Transverse colon (tissue), 4 donors: Measurements from ENCODE around the gene SLC22A23. TPM values are rescaled to one million over a fixed set of nuclear protein-coding genes. Genes with fewer than 3 reads are reported as not detected.

Experiments
- DNase-seq: peaks from one replicate; pipeline ENCODE4 v3.0.0-alpha.2; 2019
- H3K27ac ChIP-seq, 4 donors: fragments of 200-600 bp; sonication (generic); 2 replicates each; pipeline ENCODE4 v1.5.1; 2016 to 2018; ENCODE audit warnings: inconsistent platforms in 4 of 4
- H3K27me3 ChIP-seq: fragments of 200-600 bp; sonication (generic); 2 replicates; pipeline ENCODE4 v1.5.1; 2017; ENCODE audit warnings: inconsistent platforms
- H3K36me3 ChIP-seq, 4 donors: fragments of 200-600 bp; sonication (generic); 2 replicates each; pipeline ENCODE4 v1.5.1; 2017 to 2019; ENCODE audit warnings: inconsistent platforms in 4 of 4
- H3K4me1 ChIP-seq, 4 donors: fragments of 200-600 bp; sonication (generic); 2 replicates each; pipeline ENCODE4 v1.5.1; 2017 to 2020; ENCODE audit warnings: inconsistent platforms in 4 of 4
- H3K4me3 ChIP-seq, 4 donors: fragments of 200-600 bp; sonication (generic); 1 replicate in 1 of 4; 2 replicates in 3 of 4; pipeline versions ENCODE4 v1.5.1 to v1.6.1; 2017 to 2019; ENCODE audit warnings: inconsistent platforms in 4 of 4
- H3K9me3 ChIP-seq, 2 donors: fragments of 200-600 bp; sonication (generic); 2 replicates each; pipeline ENCODE4 v1.5.1; 2017 to 2019; ENCODE audit warnings: inconsistent platforms in 2 of 2
- EP300 ChIP-seq: sonication (generic); formaldehyde crosslinking; IDR thresholded peaks from one replicate; pipeline ENCODE4 v1.6.1; 2017; ENCODE audit warnings: antibody characterized with exemption, low read depth
- POLR2A ChIP-seq: fragments of 450-650 bp; IDR thresholded peaks from one replicate; pipeline ENCODE4 v1.6.1; 2016; ENCODE audit warnings: antibody characterized with exemption, mild to moderate bottlenecking, moderate library complexity
- POLR2AphosphoS5 ChIP-seq, 3 donors: sonication (generic); formaldehyde crosslinking; IDR thresholded peaks; one replicate each; pipeline ENCODE4 v1.6.1; 2016; ENCODE audit warnings: antibody characterized with exemption in 3 of 3
- WGBS, 2 donors: methylation state at CpG; one replicate each; pipeline ENCODE4 v1.1.5; 2018; ENCODE audit warnings: low coverage in 1 of 2; 5-methylcytosine and 5-hydroxymethylcytosine counted together
- in situ Hi-C, 4 donors: fragments of 200-750 bp; cut with MboI; loops; one replicate each; pipeline versions ENCODE4 v1.15.0 to v1.15.1; 2017; ENCODE audit warnings: low sequenced_read_pairs in 3 of 4, low pct_ligation_motif_present in 1 of 4, low pct_unique_long_range_greater_than_20kb in 1 of 4
- intact Hi-C: fragments of 100-400 bp; cut with DNase I; formaldehyde crosslinking; loops from one replicate; pipeline ENCODE4 v1.15.1; 2023; ENCODE audit warnings: low total_unique reads
- total RNA-seq, 4 donors: library from RNA; depleted of rRNA; stranded (reverse); fragments of >200 nt; gene quantifications; one replicate each; pipeline ENCODE4 v1.1.0, GENCODE V29; 2016
- TF ChIP-seq, protein P1 (sequence below), 5 experiments: fragments of 200-600 bp in 3 of 5; fragments of 450-650 bp in 2 of 5; sonication (generic) in 3 of 5; IDR thresholded peaks; 1 replicate in 2 of 5; 2 replicates in 3 of 5; pipeline ENCODE4 v1.5.1; 2016 to 2017; ENCODE audit warnings: antibody characterized with exemption in 5 of 5, inconsistent platforms in 3 of 5, mild to moderate bottlenecking in 2 of 5, moderate library complexity in 1 of 5

SLC22A23 gene
- total RNA-seq, 4 donors from 2014 or later, result 96.1 to 161 (median 117) TPM

DNA sequence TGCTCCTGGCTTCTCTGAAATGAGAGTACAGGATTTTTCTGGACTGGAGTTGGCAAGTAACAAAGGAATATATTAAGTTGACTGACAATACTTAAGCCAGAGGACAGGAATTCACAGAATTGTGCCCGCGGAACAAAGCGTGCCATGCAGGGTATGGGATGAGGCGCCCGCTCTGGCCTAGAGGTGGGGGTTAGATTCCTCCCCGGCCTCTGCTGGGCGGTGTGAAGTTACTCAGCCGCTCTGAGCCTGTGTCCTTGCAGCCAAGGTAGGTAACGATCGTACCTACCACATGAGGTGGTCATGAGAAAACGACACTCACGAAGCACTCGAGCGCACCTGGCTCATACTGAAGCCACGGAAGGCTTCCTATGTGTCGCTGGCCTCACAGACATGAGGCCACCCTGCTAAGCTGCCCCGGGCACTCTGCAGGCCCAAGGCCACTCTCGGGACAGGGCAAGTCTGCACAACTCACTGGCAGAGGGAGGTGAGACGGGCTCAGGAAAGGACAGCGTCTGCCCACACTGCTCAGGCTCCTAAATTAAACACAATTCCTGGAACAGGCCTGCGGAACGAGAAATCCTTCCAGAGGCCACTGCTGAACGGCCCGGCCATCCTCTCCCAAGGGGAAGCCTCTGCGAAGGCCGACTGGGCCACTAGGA, 127.3 kb downstream of the SLC22A23 start:
- in situ Hi-C loops, result no loop called here

DNA sequence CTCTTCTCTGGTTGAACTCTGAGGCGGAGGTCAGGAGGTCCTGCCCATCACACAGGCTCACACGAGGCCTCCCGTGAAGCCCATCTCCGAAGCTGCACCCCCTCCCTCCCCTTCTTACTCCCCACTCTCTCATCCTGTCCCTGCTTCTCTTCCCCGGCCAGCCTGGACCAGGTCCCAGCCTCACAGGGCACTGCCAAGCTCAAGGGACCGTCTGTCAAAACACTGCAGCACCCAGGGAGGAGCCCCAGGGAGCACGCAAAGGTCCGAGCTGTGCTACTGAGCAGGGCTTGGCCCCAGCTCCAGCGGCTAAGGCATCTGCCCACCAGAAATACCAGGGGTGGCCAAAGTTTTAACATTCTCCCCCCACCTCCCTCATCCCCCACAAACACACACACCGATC, 128.1 kb downstream of the SLC22A23 start:
- intact Hi-C loops, result no loop called here
- Histone ChIP-seq H3K36me3 (no peaks in the 10 kb centered on the region), H3K27me3 (no peaks in the 10 kb centered on the region), H3K9me3 (no peaks in the 10 kb centered on the region), H3K4me3 (no peak overlapping the region), H3K27ac (peak overlapping the region in 3 of 4 donors; percentile 15 to 41 (median 33)), H3K4me1 (peaks cover 8 to 21% (median 10%) of the 10 kb centered on the region in 4 donors)
- no peak for DNase-seq
- WGBS, 2 donors, result 77 to 80% methylated on average over 6 to 10 of the region's 10 CpGs
- TF ChIP-seq POLR2AphosphoS5 (IDR thresholded peaks at IDR 0.05) (no peak), POLR2A (no peak), EP300 (no peak)
- TF ChIP-seq, protein P1, sequence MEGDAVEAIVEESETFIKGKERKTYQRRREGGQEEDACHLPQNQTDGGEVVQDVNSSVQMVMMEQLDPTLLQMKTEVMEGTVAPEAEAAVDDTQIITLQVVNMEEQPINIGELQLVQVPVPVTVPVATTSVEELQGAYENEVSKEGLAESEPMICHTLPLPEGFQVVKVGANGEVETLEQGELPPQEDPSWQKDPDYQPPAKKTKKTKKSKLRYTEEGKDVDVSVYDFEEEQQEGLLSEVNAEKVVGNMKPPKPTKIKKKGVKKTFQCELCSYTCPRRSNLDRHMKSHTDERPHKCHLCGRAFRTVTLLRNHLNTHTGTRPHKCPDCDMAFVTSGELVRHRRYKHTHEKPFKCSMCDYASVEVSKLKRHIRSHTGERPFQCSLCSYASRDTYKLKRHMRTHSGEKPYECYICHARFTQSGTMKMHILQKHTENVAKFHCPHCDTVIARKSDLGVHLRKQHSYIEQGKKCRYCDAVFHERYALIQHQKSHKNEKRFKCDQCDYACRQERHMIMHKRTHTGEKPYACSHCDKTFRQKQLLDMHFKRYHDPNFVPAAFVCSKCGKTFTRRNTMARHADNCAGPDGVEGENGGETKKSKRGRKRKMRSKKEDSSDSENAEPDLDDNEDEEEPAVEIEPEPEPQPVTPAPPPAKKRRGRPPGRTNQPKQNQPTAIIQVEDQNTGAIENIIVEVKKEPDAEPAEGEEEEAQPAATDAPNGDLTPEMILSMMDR (IDR thresholded peaks at IDR 0.05), result no peak
- in situ Hi-C loops, result no loop called here

More for the DNA sequence above, 127.3 kb downstream of the SLC22A23 start:
- Histone ChIP-seq H3K9me3 (no peaks in the 10 kb centered on the region), H3K27me3 (no peaks in the 10 kb centered on the region), H3K4me1 (peaks cover 10 to 21% (median 10%) of the 10 kb centered on the region in 4 donors), H3K27ac (peak overlapping the region in 3 of 4 donors; percentile 33 to 43 (median 41)), H3K36me3 (no peaks in the 10 kb centered on the region), H3K4me3 (no peak overlapping the region)
- 81 to 84% methylated on average over 3 to 19 of the region's 26 CpGs for WGBS, 2 donors
- intact Hi-C loops, result no loop called here
- TF ChIP-seq POLR2A (no peak), POLR2AphosphoS5 (IDR thresholded peaks at IDR 0.05) (no peak), EP300 (no peak)
- TF ChIP-seq, protein P1 (IDR thresholded peaks at IDR 0.05), result no peak
- no peak for DNase-seq

DNA sequence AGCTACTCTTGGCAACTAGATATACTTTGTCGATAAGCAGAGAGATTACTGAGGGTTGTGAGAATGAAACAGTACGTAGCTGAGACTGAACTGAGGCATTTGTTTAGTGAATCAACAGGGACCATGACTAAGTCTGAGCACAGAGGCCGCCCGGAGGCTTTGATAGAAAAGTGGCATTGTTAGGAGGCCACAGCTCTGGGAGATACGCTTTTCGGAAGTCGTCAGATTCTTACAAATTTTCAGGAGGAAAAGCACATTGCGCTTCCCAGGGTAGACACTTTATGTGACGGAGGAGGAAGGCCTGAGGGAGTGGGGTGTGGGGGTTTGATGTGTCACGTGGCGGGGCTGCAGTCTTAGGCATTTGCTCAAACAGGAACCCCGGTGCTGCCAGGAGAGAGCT, 128.7 kb downstream of the SLC22A23 start:
- Histone ChIP-seq H3K36me3 (no peaks in the 10 kb centered on the region), H3K4me3 (no peak overlapping the region), H3K4me1 (peaks cover 8 to 21% (median 10%) of the 10 kb centered on the region in 4 donors), H3K27me3 (no peaks in the 10 kb centered on the region), H3K9me3 (no peaks in the 10 kb centered on the region), H3K27ac (peak overlapping the region in 2 of 4 donors; percentile 15 to 41)
- intact Hi-C loops (no loop called here), in situ Hi-C loops (no loop called here)
- TF ChIP-seq, protein P1 (IDR thresholded peaks at IDR 0.05), result no peak
- TF ChIP-seq POLR2AphosphoS5 (IDR thresholded peaks at IDR 0.05) (no peak), EP300 (no peak), POLR2A (no peak)
- 83 to 85% methylated on average over 9 to 12 of the region's 12 CpGs for WGBS, 2 donors
- no peak for DNase-seq

DNA sequence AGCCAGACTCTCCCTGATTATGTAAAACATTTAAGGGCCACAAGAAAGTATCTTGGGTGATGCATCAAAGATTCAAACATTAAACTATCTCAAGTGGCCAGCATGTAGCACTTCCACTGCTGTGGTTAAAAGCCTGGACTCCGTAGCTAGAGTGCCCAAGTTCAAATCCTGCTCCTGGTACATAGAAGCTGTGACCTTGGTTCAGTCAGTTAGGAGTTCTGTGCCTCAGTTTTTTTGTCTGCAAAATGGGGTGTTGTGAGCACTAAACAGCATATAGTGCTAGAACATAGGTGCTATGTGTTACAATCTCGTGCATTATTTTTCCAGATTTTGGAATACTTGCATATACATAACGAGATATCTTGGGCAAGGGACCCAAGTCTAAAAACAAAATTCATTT, 129.4 kb downstream of the SLC22A23 start:
- TF ChIP-seq POLR2AphosphoS5 (IDR thresholded peaks at IDR 0.05), result no peak
- TF ChIP-seq, protein P1 (IDR thresholded peaks at IDR 0.05), result no peak
- no peak for TF ChIP-seq POLR2A
- no peak for TF ChIP-seq EP300
- DNase-seq, result no peak
- H3K27me3 ChIP-seq, result no peaks in the 10 kb centered on the region
- 84 to 88% methylated on average over 2 to 3 of the region's 3 CpGs for whole genome bisulfite sequencing, 2 donors
- no peaks in the 10 kb centered on the region for H3K9me3 ChIP-seq
- in situ Hi-C loops (no loop called here), intact Hi-C loops (no loop called here)
- peaks cover 8 to 21% (median 10%) of the 10 kb centered on the region in 4 donors for H3K4me1 ChIP-seq
- H3K4me3 ChIP-seq, result no peak overlapping the region
- H3K27ac ChIP-seq, result no peak overlapping the region
- no peaks in the 10 kb centered on the region for H3K36me3 ChIP-seq
